ENCODE data around the gene ILF2.

GRCh38 chr1:153670859-153671627 lies at the start of gene ILF2:
- TF ChIP-seq, protein P1, sequence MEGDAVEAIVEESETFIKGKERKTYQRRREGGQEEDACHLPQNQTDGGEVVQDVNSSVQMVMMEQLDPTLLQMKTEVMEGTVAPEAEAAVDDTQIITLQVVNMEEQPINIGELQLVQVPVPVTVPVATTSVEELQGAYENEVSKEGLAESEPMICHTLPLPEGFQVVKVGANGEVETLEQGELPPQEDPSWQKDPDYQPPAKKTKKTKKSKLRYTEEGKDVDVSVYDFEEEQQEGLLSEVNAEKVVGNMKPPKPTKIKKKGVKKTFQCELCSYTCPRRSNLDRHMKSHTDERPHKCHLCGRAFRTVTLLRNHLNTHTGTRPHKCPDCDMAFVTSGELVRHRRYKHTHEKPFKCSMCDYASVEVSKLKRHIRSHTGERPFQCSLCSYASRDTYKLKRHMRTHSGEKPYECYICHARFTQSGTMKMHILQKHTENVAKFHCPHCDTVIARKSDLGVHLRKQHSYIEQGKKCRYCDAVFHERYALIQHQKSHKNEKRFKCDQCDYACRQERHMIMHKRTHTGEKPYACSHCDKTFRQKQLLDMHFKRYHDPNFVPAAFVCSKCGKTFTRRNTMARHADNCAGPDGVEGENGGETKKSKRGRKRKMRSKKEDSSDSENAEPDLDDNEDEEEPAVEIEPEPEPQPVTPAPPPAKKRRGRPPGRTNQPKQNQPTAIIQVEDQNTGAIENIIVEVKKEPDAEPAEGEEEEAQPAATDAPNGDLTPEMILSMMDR (IDR thresholded peaks at IDR 0.05) = peak in 1 of 3 experiments; percentile 5
- TF ChIP-seq POLR2A (IDR thresholded peaks at IDR 0.05; ENCODE audit: low read depth) = peak; percentile 81

Data from esophagus muscularis mucosa (tissue), 3 donors.